HG03095 (cell line): ENCODE results near the gene NCKAP5L.

ENCODE experiments used
- ATAC-seq: cut with Tn5 transposase; IDR thresholded peaks from one replicate; pipeline ENCODE4 v1.9.1; 2021; ENCODE audit warnings: moderate library complexity; ENCODE audit not compliant: unreplicated experiment

NCKAP5L gene

DNA sequence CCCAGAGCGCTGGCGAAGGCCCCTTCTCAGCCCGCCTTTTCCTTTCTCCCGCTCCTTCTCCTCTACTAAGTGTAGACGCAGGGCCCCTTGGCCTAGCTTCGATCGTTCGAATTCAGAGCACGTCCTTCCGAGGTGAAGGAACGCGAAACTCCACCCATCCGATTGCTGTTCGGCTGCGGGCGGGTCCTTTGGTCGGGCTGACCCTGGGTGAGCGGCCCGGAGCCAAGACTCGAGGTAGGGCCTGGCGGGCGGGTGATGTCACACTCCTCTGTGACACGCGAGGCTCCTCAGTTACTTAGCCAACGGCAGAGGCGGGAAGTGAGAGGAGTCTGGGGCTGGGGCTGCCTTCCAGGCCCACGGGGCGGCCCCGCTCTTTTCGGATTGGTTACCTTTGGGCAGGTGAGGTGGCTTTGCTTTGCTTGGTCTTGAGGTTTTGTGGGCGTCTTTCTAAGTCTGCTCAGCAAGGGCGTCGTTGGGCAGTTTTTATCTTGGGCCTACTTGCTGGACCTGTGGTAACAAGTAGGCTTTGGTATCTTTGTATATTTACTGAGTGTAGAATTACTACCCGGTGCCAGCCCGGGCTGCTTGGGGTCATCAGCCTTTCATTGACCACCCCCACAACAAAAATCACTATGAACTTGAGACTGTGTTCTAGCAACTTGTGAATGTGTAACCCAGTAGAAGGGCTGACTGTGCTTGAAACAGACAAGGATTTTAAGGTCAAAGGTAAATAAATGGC, 86.2 kb downstream of the NCKAP5L start:
- peak; percentile 50 for ATAC-seq
